ENCODE measurements around the gene ZNF695.
"Not testable (repeated sequence)": the region's sequence is repeated elsewhere in the genome, so short reads cannot be mapped to it uniquely, and the experiment has no call there.

DNA sequence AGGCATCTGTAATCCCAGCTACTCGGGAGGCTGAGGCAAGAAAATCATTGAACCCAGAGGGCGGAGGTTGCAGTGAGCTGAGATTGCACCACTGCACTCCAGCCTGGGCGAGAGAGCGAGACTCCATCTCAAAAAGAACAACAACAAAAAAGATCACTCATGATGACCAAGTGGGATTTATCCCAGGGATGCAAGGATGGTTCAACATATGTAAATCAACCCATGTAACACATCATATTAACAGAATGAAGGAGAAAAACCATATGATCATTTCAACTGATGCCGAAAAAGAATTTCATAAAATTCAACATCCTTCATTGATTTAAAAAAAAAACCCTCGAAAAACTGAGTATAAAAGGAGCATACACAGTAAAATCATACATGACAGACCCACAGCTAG, 3.8 kb downstream of the ZNF695 start:
- not testable (repeated sequence) for TF ChIP-seq POLR2AphosphoS5 (IDR thresholded peaks at IDR 0.05; ENCODE audit: borderline replicate concordance, low read depth, low read length); EZH2 (IDR thresholded peaks at IDR 0.05)
